ENCODE results near the gene ICE2.

ICE2 gene

GRCh38 chr15:60385620-60386552 is 93.1 kb downstream of the ICE2 start:
- Histone ChIP-seq H3K9ac (ENCODE audit: low read depth, low read length) (no peak overlapping the region), H3K27ac (ENCODE audit: low read depth, low read length) (no peak overlapping the region), H3K36me3 (ENCODE audit: control insufficient read depth, insufficient read depth, low read length) (peaks cover 40% of the 10 kb centered on the region), H3K9me3 (ENCODE audit: control insufficient read depth, insufficient read depth, low read length) (no peaks in the 10 kb centered on the region), H3K4me1 (ENCODE audit: control insufficient read depth, insufficient read depth, low read length) (peaks cover 19% of the 10 kb centered on the region), H3K4me3 (ENCODE audit: low read depth, low read length) (no peak overlapping the region), H3K27me3 (ENCODE audit: control insufficient read depth, insufficient read depth, low read length) (no peaks in the 10 kb centered on the region)

DNA sequence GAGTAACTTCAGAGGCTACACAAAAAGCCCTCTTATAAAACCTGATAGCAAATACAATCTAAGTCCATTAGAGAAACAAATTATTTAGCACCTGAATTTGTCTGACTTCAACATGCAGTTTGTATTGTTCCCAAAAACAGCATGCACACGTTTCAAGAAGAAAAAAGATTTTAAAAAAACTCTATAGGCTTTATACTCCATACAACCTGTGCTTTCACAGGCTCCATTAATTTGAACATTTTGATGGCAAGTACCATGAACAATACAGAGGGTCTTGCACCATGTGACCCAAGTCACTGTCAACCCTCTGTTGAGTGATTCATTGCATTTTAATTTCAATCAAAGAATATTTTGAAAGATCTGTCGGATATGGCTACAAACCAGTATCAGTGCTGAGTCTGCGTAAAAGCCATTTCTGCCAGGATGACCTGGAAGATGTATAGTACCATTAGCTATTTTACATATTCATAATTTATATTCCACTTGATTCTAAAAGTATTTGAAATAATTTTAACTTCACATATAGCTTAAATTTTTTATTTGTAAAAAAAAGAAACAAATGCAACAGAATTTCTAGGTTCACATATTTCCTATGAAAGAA is 94.3 kb downstream of the ICE2 start:
- Histone ChIP-seq H3K27me3 (ENCODE audit: control insufficient read depth, insufficient read depth, low read length) (no peaks in the 10 kb centered on the region), H3K27ac (ENCODE audit: low read depth, low read length) (no peak overlapping the region), H3K9ac (ENCODE audit: low read depth, low read length) (no peak overlapping the region), H3K4me1 (ENCODE audit: control insufficient read depth, insufficient read depth, low read length) (peaks cover 6% of the 10 kb centered on the region; the same call in 1 of the 2 replicates), H3K36me3 (ENCODE audit: control insufficient read depth, insufficient read depth, low read length) (peaks cover 42% of the 10 kb centered on the region), H3K4me3 (ENCODE audit: low read depth, low read length) (no peak overlapping the region), H3K9me3 (ENCODE audit: control insufficient read depth, insufficient read depth, low read length) (no peaks in the 10 kb centered on the region)

DNA sequence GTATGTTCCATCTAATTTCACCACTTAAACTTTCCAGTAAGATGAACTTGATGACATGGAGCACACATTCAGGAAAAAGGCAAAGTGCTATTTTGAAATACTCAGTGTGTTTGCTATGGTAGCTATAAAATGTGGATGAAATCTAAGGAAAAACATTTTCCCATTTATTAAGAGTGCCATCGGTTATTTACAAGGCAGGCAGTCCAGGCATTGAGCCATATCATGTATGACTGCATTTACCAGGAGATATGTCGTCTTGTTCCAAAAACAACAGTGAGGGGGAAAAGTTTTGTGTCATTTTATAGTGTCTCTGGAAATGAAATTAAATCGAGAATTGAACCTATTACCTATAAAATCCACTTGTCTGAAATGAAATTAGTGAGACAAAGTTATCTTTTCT is 94.9 kb downstream of the ICE2 start:
- Histone ChIP-seq H3K36me3 (ENCODE audit: control insufficient read depth, insufficient read depth, low read length) (peaks cover 46% of the 10 kb centered on the region), H3K4me3 (ENCODE audit: low read depth, low read length) (no peak overlapping the region), H3K9ac (ENCODE audit: low read depth, low read length) (no peak overlapping the region), H3K27me3 (ENCODE audit: control insufficient read depth, insufficient read depth, low read length) (no peaks in the 10 kb centered on the region), H3K9me3 (ENCODE audit: control insufficient read depth, insufficient read depth, low read length) (no peaks in the 10 kb centered on the region), H3K4me1 (ENCODE audit: control insufficient read depth, insufficient read depth, low read length) (0 out of 2 replicates have a peak, but pooled peaks cover under 1% of the 10 kb centered on the region), H3K27ac (ENCODE audit: low read depth, low read length) (no peak overlapping the region)

DNA sequence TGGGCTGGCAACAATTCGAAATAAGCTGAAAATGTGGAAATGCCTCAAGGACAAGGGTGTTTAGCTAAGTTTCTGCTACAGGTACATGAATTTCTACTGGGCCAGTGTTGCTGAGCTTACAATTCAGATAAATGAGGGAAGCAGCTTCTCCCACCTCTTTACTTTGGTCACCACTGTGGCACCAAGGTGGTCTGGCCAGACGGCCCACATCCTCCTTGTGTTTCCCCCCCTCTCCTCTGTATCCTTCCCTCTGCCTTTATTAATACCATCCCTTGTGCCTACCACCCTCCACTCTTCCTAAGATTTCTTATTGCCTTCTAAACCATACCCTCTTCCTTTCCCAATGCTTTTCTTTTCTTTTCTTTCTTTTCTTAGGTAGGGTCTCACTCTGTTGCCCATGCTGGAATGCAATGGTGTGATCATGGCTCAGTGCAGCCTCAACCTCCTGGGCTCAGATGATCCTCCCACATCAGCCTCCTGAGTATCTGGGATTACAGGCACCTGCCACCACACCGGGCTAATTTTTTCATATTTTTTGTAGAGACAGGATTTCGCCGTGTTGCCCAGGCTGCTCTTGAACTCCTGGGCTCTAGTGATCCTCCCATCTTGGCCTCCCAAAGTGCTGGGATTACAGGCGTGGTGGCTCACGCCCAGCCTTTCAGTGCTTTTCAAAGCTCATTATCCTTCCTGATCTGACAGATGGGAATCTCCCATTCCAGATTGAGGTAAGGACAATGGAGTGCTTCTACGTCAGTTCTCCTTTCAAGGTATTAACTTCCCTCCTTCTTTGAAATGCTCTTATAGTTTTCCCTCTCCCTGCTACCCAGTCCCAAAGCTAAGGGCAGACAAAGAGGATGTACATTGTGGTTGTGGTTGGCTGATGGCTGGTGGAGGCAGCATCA is 95.9 kb downstream of the ICE2 start:
- no peaks in the 10 kb centered on the region for H3K27me3 ChIP-seq (ENCODE audit: control insufficient read depth, insufficient read depth, low read length)
- H3K4me1 ChIP-seq (ENCODE audit: control insufficient read depth, insufficient read depth, low read length): no peaks in the 10 kb centered on the region
- H3K9me3 ChIP-seq (ENCODE audit: control insufficient read depth, insufficient read depth, low read length): no peaks in the 10 kb centered on the region
- H3K36me3 ChIP-seq (ENCODE audit: control insufficient read depth, insufficient read depth, low read length): peaks cover 46% of the 10 kb centered on the region
- no peak overlapping the region for H3K27ac ChIP-seq (ENCODE audit: low read depth, low read length)
- no peak overlapping the region for H3K9ac ChIP-seq (ENCODE audit: low read depth, low read length)
- no peak overlapping the region for H3K4me3 ChIP-seq (ENCODE audit: low read depth, low read length)

DNA sequence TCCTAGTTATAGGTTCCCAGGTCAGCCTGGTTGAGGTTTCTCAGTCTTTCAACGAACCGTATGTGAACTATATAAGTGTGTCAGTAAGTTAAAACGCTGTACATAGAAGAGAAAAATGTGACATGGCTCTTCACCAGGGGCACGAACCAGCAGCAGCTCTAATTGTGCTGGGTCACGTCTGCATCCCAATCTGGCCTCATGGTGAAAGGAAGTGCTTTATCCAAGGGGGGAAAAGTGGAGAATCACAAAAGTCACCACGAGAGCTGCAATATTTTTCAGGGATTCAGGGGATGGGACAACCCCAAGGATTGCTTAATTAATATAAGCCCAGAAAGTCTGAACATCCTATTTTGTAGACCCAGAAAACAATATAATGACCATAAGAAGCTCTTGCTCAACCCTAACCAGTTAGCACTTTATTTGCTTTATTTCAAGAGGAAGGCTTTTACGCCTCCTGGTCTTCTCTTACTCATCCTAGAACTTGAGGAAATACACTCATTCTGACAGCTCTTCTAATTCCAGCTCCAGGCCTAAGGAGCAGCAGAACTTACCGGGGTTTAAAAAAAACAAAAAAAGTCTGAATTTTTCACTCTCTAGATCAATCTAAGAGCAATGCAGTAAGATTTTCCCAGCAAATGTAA is 97.7 kb downstream of the ICE2 start:
- no peak overlapping the region for H3K4me3 ChIP-seq (ENCODE audit: low read depth, low read length)
- H3K36me3 ChIP-seq (ENCODE audit: control insufficient read depth, insufficient read depth, low read length): peaks cover 55% of the 10 kb centered on the region
- H3K9me3 ChIP-seq (ENCODE audit: control insufficient read depth, insufficient read depth, low read length): no peaks in the 10 kb centered on the region
- H3K9ac ChIP-seq (ENCODE audit: low read depth, low read length): no peak overlapping the region
- no peaks in the 10 kb centered on the region for H3K27me3 ChIP-seq (ENCODE audit: control insufficient read depth, insufficient read depth, low read length)
- no peak overlapping the region for H3K27ac ChIP-seq (ENCODE audit: low read depth, low read length)
- H3K4me1 ChIP-seq (ENCODE audit: control insufficient read depth, insufficient read depth, low read length): no peaks in the 10 kb centered on the region

DNA sequence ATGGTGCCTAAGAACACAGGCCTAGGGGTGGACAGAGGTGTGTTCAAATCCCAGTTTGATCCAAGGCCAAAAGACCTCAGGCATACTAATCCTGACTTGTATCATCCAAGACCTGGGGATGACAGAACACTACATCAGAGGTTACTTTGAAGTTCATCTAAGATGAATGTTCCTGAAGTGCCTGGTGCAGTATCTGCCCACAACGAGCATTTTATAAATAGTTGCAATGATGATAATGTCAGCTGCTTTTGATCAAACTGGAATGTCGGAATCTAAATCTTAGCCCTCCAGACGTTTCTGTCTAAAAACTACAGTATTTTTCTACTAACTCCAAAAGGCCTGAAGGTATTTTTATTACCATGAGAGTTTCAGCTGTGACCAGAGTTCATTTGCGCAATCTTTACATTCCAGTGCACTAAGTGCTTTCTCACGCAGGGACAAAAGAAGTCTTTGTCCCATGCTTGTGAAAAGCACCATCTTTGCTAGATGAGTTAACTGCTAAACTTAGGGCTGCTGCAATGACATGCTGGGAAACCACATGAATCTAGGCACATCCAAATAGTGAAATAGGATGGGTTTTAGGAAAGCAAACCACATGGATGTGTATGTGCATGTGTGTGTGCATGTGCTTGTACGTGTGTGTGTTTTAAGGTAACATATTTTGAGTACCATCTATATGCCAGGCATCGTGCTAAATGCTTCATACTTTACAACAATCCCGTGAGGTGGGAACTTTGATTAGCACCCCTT is 99.2 kb downstream of the ICE2 start:
- Histone ChIP-seq H3K36me3 (ENCODE audit: control insufficient read depth, insufficient read depth, low read length) (peaks cover 46% of the 10 kb centered on the region), H3K4me3 (ENCODE audit: low read depth, low read length) (no peak overlapping the region), H3K9ac (ENCODE audit: low read depth, low read length) (no peak overlapping the region), H3K9me3 (ENCODE audit: control insufficient read depth, insufficient read depth, low read length) (no peaks in the 10 kb centered on the region), H3K27ac (ENCODE audit: low read depth, low read length) (peak overlapping the region; percentile 17), H3K27me3 (ENCODE audit: control insufficient read depth, insufficient read depth, low read length) (no peaks in the 10 kb centered on the region), H3K4me1 (ENCODE audit: control insufficient read depth, insufficient read depth, low read length) (peaks cover 11% of the 10 kb centered on the region; the same call in 1 of the 2 replicates)

- H3K9ac ChIP-seq (ENCODE audit: low read depth, low read length): no peak overlapping the region
- H3K4me3 ChIP-seq (ENCODE audit: low read depth, low read length): no peak overlapping the region
- H3K36me3 ChIP-seq (ENCODE audit: control insufficient read depth, insufficient read depth, low read length): peaks cover 41% of the 10 kb centered on the region
- H3K27ac ChIP-seq (ENCODE audit: low read depth, low read length): no peak overlapping the region
- no peaks in the 10 kb centered on the region for H3K9me3 ChIP-seq (ENCODE audit: control insufficient read depth, insufficient read depth, low read length)
- H3K27me3 ChIP-seq (ENCODE audit: control insufficient read depth, insufficient read depth, low read length): no peaks in the 10 kb centered on the region
- H3K4me1 ChIP-seq (ENCODE audit: control insufficient read depth, insufficient read depth, low read length): peaks cover 16% of the 10 kb centered on the region
These were observed 99.8 kb downstream of the ICE2 start for GRCh38 chr15:60379185-60379524.

GRCh38 chr15:60376677-60377095 is 102.3 kb downstream of the ICE2 start:
- peaks cover 43% of the 10 kb centered on the region for H3K36me3 ChIP-seq (ENCODE audit: control insufficient read depth, insufficient read depth, low read length)
- no peaks in the 10 kb centered on the region for H3K27me3 ChIP-seq (ENCODE audit: control insufficient read depth, insufficient read depth, low read length)
- no peak overlapping the region for H3K4me3 ChIP-seq (ENCODE audit: low read depth, low read length)
- H3K9me3 ChIP-seq (ENCODE audit: control insufficient read depth, insufficient read depth, low read length): no peaks in the 10 kb centered on the region
- peaks cover 16% of the 10 kb centered on the region for H3K4me1 ChIP-seq (ENCODE audit: control insufficient read depth, insufficient read depth, low read length)
- H3K27ac ChIP-seq (ENCODE audit: low read depth, low read length): no peak overlapping the region
- no peak overlapping the region for H3K9ac ChIP-seq (ENCODE audit: low read depth, low read length)

- no peak overlapping the region for H3K9ac ChIP-seq (ENCODE audit: low read depth, low read length)
These were observed 103.6 kb downstream of the ICE2 start for GRCh38 chr15:60375306-60375705.

GRCh38 chr15:60374628-60375081 is 104.3 kb downstream of the ICE2 start:
- peaks cover 16% of the 10 kb centered on the region for H3K4me1 ChIP-seq (ENCODE audit: control insufficient read depth, insufficient read depth, low read length)

More at GRCh38 chr15:60375306-60375705, 103.6 kb downstream of the ICE2 start:
- Histone ChIP-seq H3K36me3 (ENCODE audit: control insufficient read depth, insufficient read depth, low read length) (peaks cover 37% of the 10 kb centered on the region), H3K27ac (ENCODE audit: low read depth, low read length) (peak overlapping the region; percentile 83), H3K4me3 (ENCODE audit: low read depth, low read length) (no peak overlapping the region), H3K4me1 (ENCODE audit: control insufficient read depth, insufficient read depth, low read length) (peaks cover 16% of the 10 kb centered on the region), H3K9me3 (ENCODE audit: control insufficient read depth, insufficient read depth, low read length) (no peaks in the 10 kb centered on the region), H3K27me3 (ENCODE audit: control insufficient read depth, insufficient read depth, low read length) (no peaks in the 10 kb centered on the region)

More at GRCh38 chr15:60374628-60375081, 104.3 kb downstream of the ICE2 start:
- peak overlapping the region; percentile 83 for H3K27ac ChIP-seq (ENCODE audit: low read depth, low read length)
- H3K27me3 ChIP-seq (ENCODE audit: control insufficient read depth, insufficient read depth, low read length): peaks cover 6% of the 10 kb centered on the region; the same call in 1 of the 2 replicates
- H3K9me3 ChIP-seq (ENCODE audit: control insufficient read depth, insufficient read depth, low read length): no peaks in the 10 kb centered on the region
- H3K4me3 ChIP-seq (ENCODE audit: low read depth, low read length): no peak overlapping the region
- peaks cover 31% of the 10 kb centered on the region for H3K36me3 ChIP-seq (ENCODE audit: control insufficient read depth, insufficient read depth, low read length)
- no peak overlapping the region; the same call in 1 of the 2 replicates for H3K9ac ChIP-seq (ENCODE audit: low read depth, low read length)
